Mucosa of stomach (tissue), 1 donor: Measurements from ENCODE around the gene IER5.
"Not testable (repeated sequence)": the region's sequence is repeated elsewhere in the genome, so short reads cannot be mapped to it uniquely, and the experiment has no call there.

Experiments used
- H3K27me3 ChIP-seq: one replicate; pipeline ENCODE4 v1.7.0; 2013; ENCODE audit warnings: mild to moderate bottlenecking, low read length; ENCODE audit not compliant: control insufficient read depth, insufficient read depth
- H3K36me3 ChIP-seq: one replicate; pipeline ENCODE4 v1.7.0; 2013; ENCODE audit warnings: low read length; ENCODE audit not compliant: control insufficient read depth, insufficient read depth
- H3K4me1 ChIP-seq: one replicate; pipeline ENCODE4 v1.7.0; 2013; ENCODE audit warnings: mild to moderate bottlenecking, low read length; ENCODE audit not compliant: control insufficient read depth, insufficient read depth
- H3K4me3 ChIP-seq: one replicate; pipeline ENCODE4 v1.7.0; 2013; ENCODE audit warnings: low read length
- H3K9ac ChIP-seq: one replicate; pipeline ENCODE4 v1.7.0; 2013; ENCODE audit warnings: mild to moderate bottlenecking, low read length, moderate library complexity
- H3K9me3 ChIP-seq: one replicate; pipeline ENCODE4 v1.7.0; 2013; ENCODE audit warnings: mild to moderate bottlenecking, low read length, moderate library complexity; ENCODE audit not compliant: control insufficient read depth
- donor health status: Pancreatic carcinoma.

Gene IER5

GRCh38 chr1:181088079-181089016 is at the start of gene IER5:
TSS of gene IER5 (plus strand) at chr1:181088700. CDS start at chr1:181088903, 203 bp downstream.
- Histone ChIP-seq H3K36me3 (no peaks in the 10 kb centered on the region), H3K4me1 (peaks cover 28% of the 10 kb centered on the region), H3K27me3 (no peaks in the 10 kb centered on the region), H3K9me3 (no peaks in the 10 kb centered on the region), H3K4me3 (peak within 1 kb of the TSS; percentile 97), H3K9ac (peak within 1 kb of the TSS; percentile 90)

GRCh38 chr1:181040284-181040865 is 48.1 kb upstream of the IER5 start:
- Histone ChIP-seq H3K36me3 (no peaks in the 10 kb centered on the region), H3K9ac (no peak overlapping the region), H3K27me3 (no peaks in the 10 kb centered on the region), H3K9me3 (no peaks in the 10 kb centered on the region), H3K4me1 (peaks cover 29% of the 10 kb centered on the region), H3K4me3 (no peak overlapping the region)

- no peaks in the 10 kb centered on the region for H3K36me3 ChIP-seq
- H3K4me1 ChIP-seq, result peaks cover 29% of the 10 kb centered on the region
- H3K4me3 ChIP-seq, result no peak overlapping the region
- H3K9me3 ChIP-seq, result no peaks in the 10 kb centered on the region
- H3K27me3 ChIP-seq, result no peaks in the 10 kb centered on the region
- H3K9ac ChIP-seq, result no peak overlapping the region
Observed at GRCh38 chr1:181043025-181043888, 45.2 kb upstream of the IER5 start.

- no peak overlapping the region for H3K9ac ChIP-seq
- no peaks in the 10 kb centered on the region for H3K9me3 ChIP-seq
- H3K4me3 ChIP-seq, result no peak overlapping the region
- H3K36me3 ChIP-seq, result no peaks in the 10 kb centered on the region
- H3K4me1 ChIP-seq, result peaks cover 29% of the 10 kb centered on the region
- no peaks in the 10 kb centered on the region for H3K27me3 ChIP-seq
Observed at GRCh38 chr1:181044449-181044966, 44.0 kb upstream of the IER5 start.

- H3K9ac ChIP-seq, H3K9me3 ChIP-seq: not testable (repeated sequence)
Observed at GRCh38 chr1:181045946-181046345, 42.6 kb upstream of the IER5 start.

GRCh38 chr1:181049378-181049777 is 39.1 kb upstream of the IER5 start:
- Histone ChIP-seq H3K36me3 (no peaks in the 10 kb centered on the region), H3K9me3 (no peaks in the 10 kb centered on the region), H3K4me1 (peaks cover 7% of the 10 kb centered on the region), H3K9ac (no peak overlapping the region), H3K4me3 (no peak overlapping the region), H3K27me3 (no peaks in the 10 kb centered on the region)

More at GRCh38 chr1:181045946-181046345, 42.6 kb upstream of the IER5 start:
- peaks cover 23% of the 10 kb centered on the region for H3K4me1 ChIP-seq
- not testable (repeated sequence) for H3K27me3 ChIP-seq, H3K36me3 ChIP-seq, H3K4me3 ChIP-seq

GRCh38 chr1:181050922-181051321 is 37.6 kb upstream of the IER5 start:
- Histone ChIP-seq H3K9me3 (no peaks in the 10 kb centered on the region), H3K9ac (no peak overlapping the region), H3K36me3 (no peaks in the 10 kb centered on the region), H3K4me1 (no peaks in the 10 kb centered on the region), H3K27me3 (no peaks in the 10 kb centered on the region), H3K4me3 (no peak overlapping the region)

- Histone ChIP-seq H3K9me3 (no peaks in the 10 kb centered on the region), H3K4me1 (no peaks in the 10 kb centered on the region), H3K36me3 (no peaks in the 10 kb centered on the region), H3K9ac (no peak overlapping the region), H3K4me3 (no peak overlapping the region), H3K27me3 (no peaks in the 10 kb centered on the region)
Observed at GRCh38 chr1:181056560-181056959, 31.9 kb upstream of the IER5 start.

GRCh38 chr1:181057079-181057478 is 31.4 kb upstream of the IER5 start:
- Histone ChIP-seq H3K4me1 (no peaks in the 10 kb centered on the region), H3K9ac (no peak overlapping the region), H3K4me3 (no peak overlapping the region), H3K36me3 (no peaks in the 10 kb centered on the region), H3K27me3 (no peaks in the 10 kb centered on the region), H3K9me3 (no peaks in the 10 kb centered on the region)

- Histone ChIP-seq H3K9me3 (no peaks in the 10 kb centered on the region), H3K4me3 (no peak overlapping the region), H3K4me1 (no peaks in the 10 kb centered on the region), H3K36me3 (no peaks in the 10 kb centered on the region), H3K27me3 (no peaks in the 10 kb centered on the region), H3K9ac (no peak overlapping the region)
Observed at GRCh38 chr1:181059435-181059834, 29.1 kb upstream of the IER5 start.

- no peaks in the 10 kb centered on the region for H3K36me3 ChIP-seq
- no peak overlapping the region for H3K9ac ChIP-seq
- no peaks in the 10 kb centered on the region for H3K9me3 ChIP-seq
- no peaks in the 10 kb centered on the region for H3K27me3 ChIP-seq
- H3K4me3 ChIP-seq, result no peak overlapping the region
- H3K4me1 ChIP-seq, result no peaks in the 10 kb centered on the region
Observed at GRCh38 chr1:181060066-181060465, 28.4 kb upstream of the IER5 start.
